ENCODE measurements around the gene TTC6.
"Not testable (repeated sequence)": the region's sequence is repeated elsewhere in the genome, so short reads cannot be mapped to it uniquely, and the experiment has no call there.

- not testable (repeated sequence) for TF ChIP-seq TSHZ2, GLIS3, ISL1 (CRISPR knock-in tag; IDR thresholded peaks at IDR 0.05)
Observed at GRCh38 chr14:37555596-37555995, 39.8 kb upstream of the TTC6 start.

Data from SK-N-SH treated with all-trans-retinoic acid at 6 μM for 48 hours (cell line).